ENCODE results near the gene C2orf80.

C2orf80 gene

GRCh38 chr2:208183972-208184705 lies 5.7 kb downstream of the C2orf80 start:
- no peak overlapping the region for H3K27ac Mint-ChIP-seq
- no peak for DNase-seq
- H3K27me3 Mint-ChIP-seq (ENCODE audit: low read depth, poor library complexity): peaks cover 9% of the 10 kb centered on the region
- H3K4me1 Mint-ChIP-seq: peaks cover 31% of the 10 kb centered on the region
- H3K4me3 Mint-ChIP-seq: peak overlapping the region; percentile 57
- no peaks in the 10 kb centered on the region for H3K36me3 Mint-ChIP-seq (ENCODE audit: low read depth)
- no peaks in the 10 kb centered on the region for H3K9me3 Mint-ChIP-seq
- TF ChIP-seq CTCF (IDR thresholded peaks at IDR 0.05): no peak

- no peak overlapping the region for H3K27ac Mint-ChIP-seq
- peaks cover 9% of the 10 kb centered on the region for H3K27me3 Mint-ChIP-seq (ENCODE audit: low read depth, poor library complexity)
- H3K4me1 Mint-ChIP-seq: peaks cover 35% of the 10 kb centered on the region
- no peak for TF ChIP-seq CTCF (IDR thresholded peaks at IDR 0.05)
- peak; percentile 5 for DNase-seq
- H3K36me3 Mint-ChIP-seq (ENCODE audit: low read depth): no peaks in the 10 kb centered on the region
- H3K9me3 Mint-ChIP-seq: no peaks in the 10 kb centered on the region
- H3K4me3 Mint-ChIP-seq: peak overlapping the region; percentile 57
These were observed 6.3 kb downstream of the C2orf80 start for GRCh38 chr2:208183526-208183925.

- DNase-seq: no peak
- H3K4me1 Mint-ChIP-seq: peaks cover 35% of the 10 kb centered on the region
- no peaks in the 10 kb centered on the region for H3K36me3 Mint-ChIP-seq (ENCODE audit: low read depth)
- no peaks in the 10 kb centered on the region for H3K9me3 Mint-ChIP-seq
- H3K27me3 Mint-ChIP-seq (ENCODE audit: low read depth, poor library complexity): peaks cover 9% of the 10 kb centered on the region
- H3K4me3 Mint-ChIP-seq: no peak overlapping the region
- no peak overlapping the region for H3K27ac Mint-ChIP-seq
- TF ChIP-seq CTCF (IDR thresholded peaks at IDR 0.05): no peak
These were observed 7.0 kb downstream of the C2orf80 start for GRCh38 chr2:208182835-208183234.

GRCh38 chr2:208179028-208179609 lies 10.7 kb downstream of the C2orf80 start:
- no peak for TF ChIP-seq CTCF (IDR thresholded peaks at IDR 0.05)
- Mint-ChIP-seq H3K27me3 (ENCODE audit: low read depth, poor library complexity) (peaks cover 3% of the 10 kb centered on the region), H3K9me3 (no peaks in the 10 kb centered on the region), H3K4me1 (peaks cover 34% of the 10 kb centered on the region), H3K36me3 (ENCODE audit: low read depth) (no peaks in the 10 kb centered on the region), H3K27ac (no peak overlapping the region), H3K4me3 (no peak overlapping the region)
- DNase-seq: peak; percentile 10

GRCh38 chr2:208175840-208176153 lies 14.0 kb downstream of the C2orf80 start:
- Mint-ChIP-seq H3K4me1 (peaks cover 19% of the 10 kb centered on the region), H3K36me3 (ENCODE audit: low read depth) (no peaks in the 10 kb centered on the region), H3K4me3 (no peak overlapping the region), H3K27me3 (ENCODE audit: low read depth, poor library complexity) (no peaks in the 10 kb centered on the region), H3K9me3 (no peaks in the 10 kb centered on the region), H3K27ac (no peak overlapping the region)
- no peak for DNase-seq
- TF ChIP-seq CTCF (IDR thresholded peaks at IDR 0.05): no peak
